ENCODE data around the gene FIG4.
A peak's percentile ranks its signal among the peaks of the same experiment; 100 is the strongest.

FIG4 gene

GRCh38 chr6:109801794-109802193 lies 110.7 kb downstream of the FIG4 start:
- DNase-seq, result peak; percentile 85
- Histone ChIP-seq H2BK5ac (ENCODE audit: low read length) (no peak overlapping the region), H3K56ac (ENCODE audit: low read length) (no peak overlapping the region), H3K27ac (ENCODE audit: low read depth, low read length) (no peak overlapping the region), H3K4ac (ENCODE audit: low read depth, low read length) (no peak overlapping the region), H3K79me2 (ENCODE audit: control insufficient read depth, insufficient read depth, low read length) (no peaks in the 10 kb centered on the region), H4K8ac (ENCODE audit: low read depth, low read length) (no peak overlapping the region), H3K9ac (ENCODE audit: low read length) (no peak overlapping the region), H2BK15ac (replicated peaks; ENCODE audit: low read depth) (no peak overlapping the region), H3K4me1 (ENCODE audit: control insufficient read depth, low read depth, low read length) (peaks cover 1% of the 10 kb centered on the region), H3K4me3 (ENCODE audit: low read length) (no peak overlapping the region), H2AK5ac (ENCODE audit: low read length) (no peak overlapping the region), H2BK120ac (ENCODE audit: low read depth, low read length) (no peak overlapping the region), H3K23ac (ENCODE audit: low read length) (no peak overlapping the region), H3K4me2 (ENCODE audit: low read length) (no peak overlapping the region), H3K36me3 (ENCODE audit: control insufficient read depth, insufficient read depth, low read length) (no peaks in the 10 kb centered on the region), H3K79me1 (ENCODE audit: low read length) (no peaks in the 10 kb centered on the region), H3K27me3 (ENCODE audit: insufficient read depth, low read length, poor library complexity) (no peaks in the 10 kb centered on the region), H3K18ac (ENCODE audit: low read length) (no peak overlapping the region), H4K5ac (ENCODE audit: low read length) (no peak overlapping the region)
- no CpG with 5 or more reads among the region's 2 CpGs for WGBS (ENCODE audit: extremely low coverage, insufficient coverage, low lambda C conversion rate)

DNA sequence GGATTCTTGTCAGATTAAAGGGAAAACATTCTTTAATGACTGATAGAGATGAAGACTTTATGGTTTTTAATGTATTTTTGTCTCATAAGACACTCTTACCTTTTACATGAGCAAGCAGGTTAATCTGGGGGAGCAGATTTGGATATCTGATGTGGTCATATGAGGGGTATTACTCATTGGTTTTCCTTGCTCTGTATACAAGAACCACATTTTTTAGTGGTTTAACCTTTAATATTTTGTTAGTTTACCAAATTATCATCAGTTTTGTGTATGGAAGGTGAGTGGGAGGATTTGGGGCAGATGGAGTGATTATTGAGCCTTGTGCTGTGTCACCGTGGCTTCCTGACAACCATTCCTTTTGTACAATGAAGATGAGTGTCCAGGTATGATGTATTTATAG lies 112.9 kb downstream of the FIG4 start:
- no peaks in the 10 kb centered on the region for H3K27me3 ChIP-seq (ENCODE audit: insufficient read depth, low read length, poor library complexity)
- H3K18ac ChIP-seq (ENCODE audit: low read length), result no peak overlapping the region
- H2BK15ac ChIP-seq (replicated peaks; ENCODE audit: low read depth), result no peak overlapping the region
- no peak overlapping the region for H3K4me3 ChIP-seq (ENCODE audit: low read length)
- H3K23ac ChIP-seq (ENCODE audit: low read length), result no peak overlapping the region
- H2BK120ac ChIP-seq (ENCODE audit: low read depth, low read length), result no peak overlapping the region
- H3K4ac ChIP-seq (ENCODE audit: low read depth, low read length), result no peak overlapping the region
- no peak overlapping the region for H2BK5ac ChIP-seq (ENCODE audit: low read length)
- WGBS (ENCODE audit: extremely low coverage, insufficient coverage, low lambda C conversion rate), result no CpG with 5 or more reads among the region's 1 CpG
- H3K27ac ChIP-seq (ENCODE audit: low read depth, low read length), result no peak overlapping the region
- no peak overlapping the region for H2AK5ac ChIP-seq (ENCODE audit: low read length)
- H3K79me1 ChIP-seq (ENCODE audit: low read length), result no peaks in the 10 kb centered on the region
- H3K4me1 ChIP-seq (ENCODE audit: control insufficient read depth, low read depth, low read length), result peaks cover 1% of the 10 kb centered on the region
- no peaks in the 10 kb centered on the region for H3K79me2 ChIP-seq (ENCODE audit: control insufficient read depth, insufficient read depth, low read length)
- no peak overlapping the region for H4K8ac ChIP-seq (ENCODE audit: low read depth, low read length)
- H3K36me3 ChIP-seq (ENCODE audit: control insufficient read depth, insufficient read depth, low read length), result no peaks in the 10 kb centered on the region
- H3K4me2 ChIP-seq (ENCODE audit: low read length), result no peak overlapping the region
- no peak overlapping the region for H3K56ac ChIP-seq (ENCODE audit: low read length)
- H3K9ac ChIP-seq (ENCODE audit: low read length), result no peak overlapping the region
- H4K5ac ChIP-seq (ENCODE audit: low read length), result no peak overlapping the region
- DNase-seq, result no peak

DNA sequence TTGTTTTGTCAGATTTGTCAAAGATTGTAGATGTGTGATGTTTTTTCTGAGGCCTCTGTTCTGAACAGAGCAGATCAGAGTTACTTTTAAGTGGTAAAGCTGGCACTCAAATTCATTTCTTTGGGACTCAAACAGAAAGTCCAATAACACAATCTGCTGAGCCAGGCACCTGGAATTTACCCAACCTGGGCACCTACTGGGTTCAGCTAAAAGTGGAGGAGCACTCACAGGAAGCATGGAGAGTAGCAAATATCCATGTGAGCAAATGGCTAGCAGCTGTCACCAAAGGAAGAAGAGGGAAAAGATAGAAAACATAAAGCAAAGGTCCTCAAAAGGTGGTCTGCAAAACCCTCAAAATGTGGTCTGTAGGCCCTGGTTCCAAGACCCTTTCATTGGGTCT lies 116.8 kb downstream of the FIG4 start:
- Histone ChIP-seq H3K4me3 (ENCODE audit: low read length) (no peak overlapping the region), H3K4ac (ENCODE audit: low read depth, low read length) (no peak overlapping the region), H4K5ac (ENCODE audit: low read length) (no peak overlapping the region), H2BK15ac (replicated peaks; ENCODE audit: low read depth) (no peak overlapping the region), H3K79me1 (ENCODE audit: low read length) (no peaks in the 10 kb centered on the region), H3K9ac (ENCODE audit: low read length) (no peak overlapping the region), H3K18ac (ENCODE audit: low read length) (no peak overlapping the region), H3K27ac (ENCODE audit: low read depth, low read length) (no peak overlapping the region), H3K4me1 (ENCODE audit: control insufficient read depth, low read depth, low read length) (no peaks in the 10 kb centered on the region), H3K4me2 (ENCODE audit: low read length) (no peak overlapping the region), H2BK5ac (ENCODE audit: low read length) (no peak overlapping the region), H3K79me2 (ENCODE audit: control insufficient read depth, insufficient read depth, low read length) (no peaks in the 10 kb centered on the region), H3K27me3 (ENCODE audit: insufficient read depth, low read length, poor library complexity) (no peaks in the 10 kb centered on the region), H2AK5ac (ENCODE audit: low read length) (no peak overlapping the region), H3K23ac (ENCODE audit: low read length) (no peak overlapping the region), H4K8ac (ENCODE audit: low read depth, low read length) (no peak overlapping the region), H3K36me3 (ENCODE audit: control insufficient read depth, insufficient read depth, low read length) (no peaks in the 10 kb centered on the region), H2BK120ac (ENCODE audit: low read depth, low read length) (no peak overlapping the region), H3K56ac (ENCODE audit: low read length) (no peak overlapping the region)
- DNase-seq, result no peak

- H3K56ac ChIP-seq (ENCODE audit: low read length), result no peak overlapping the region
- H2BK120ac ChIP-seq (ENCODE audit: low read depth, low read length), result no peak overlapping the region
- H3K18ac ChIP-seq (ENCODE audit: low read length), result no peak overlapping the region
- DNase-seq, result no peak
- H2BK5ac ChIP-seq (ENCODE audit: low read length), result no peak overlapping the region
- no peak overlapping the region for H3K4ac ChIP-seq (ENCODE audit: low read depth, low read length)
- H4K5ac ChIP-seq (ENCODE audit: low read length), result no peak overlapping the region
- no peaks in the 10 kb centered on the region for H3K79me1 ChIP-seq (ENCODE audit: low read length)
- no peak overlapping the region for H3K9ac ChIP-seq (ENCODE audit: low read length)
- no peak overlapping the region for H3K4me2 ChIP-seq (ENCODE audit: low read length)
- no peaks in the 10 kb centered on the region for H3K4me1 ChIP-seq (ENCODE audit: control insufficient read depth, low read depth, low read length)
- H3K79me2 ChIP-seq (ENCODE audit: control insufficient read depth, insufficient read depth, low read length), result no peaks in the 10 kb centered on the region
- WGBS (ENCODE audit: extremely low coverage, insufficient coverage, low lambda C conversion rate), result no CpG with 5 or more reads among the region's 1 CpG
- no peak overlapping the region for H3K23ac ChIP-seq (ENCODE audit: low read length)
- H3K27ac ChIP-seq (ENCODE audit: low read depth, low read length), result no peak overlapping the region
- H3K36me3 ChIP-seq (ENCODE audit: control insufficient read depth, insufficient read depth, low read length), result no peaks in the 10 kb centered on the region
- no peak overlapping the region for H2AK5ac ChIP-seq (ENCODE audit: low read length)
- no peak overlapping the region for H3K4me3 ChIP-seq (ENCODE audit: low read length)
- H2BK15ac ChIP-seq (replicated peaks; ENCODE audit: low read depth), result no peak overlapping the region
- no peak overlapping the region for H4K8ac ChIP-seq (ENCODE audit: low read depth, low read length)
- H3K27me3 ChIP-seq (ENCODE audit: insufficient read depth, low read length, poor library complexity), result no peaks in the 10 kb centered on the region
Measured at GRCh38 chr6:109808837-109809236, 117.7 kb downstream of the FIG4 start.

- Histone ChIP-seq H3K18ac (ENCODE audit: low read length) (no peak overlapping the region), H3K4ac (ENCODE audit: low read depth, low read length) (no peak overlapping the region), H3K36me3 (ENCODE audit: control insufficient read depth, insufficient read depth, low read length) (no peaks in the 10 kb centered on the region), H3K4me2 (ENCODE audit: low read length) (no peak overlapping the region), H3K4me3 (ENCODE audit: low read length) (no peak overlapping the region), H2AK5ac (ENCODE audit: low read length) (no peak overlapping the region), H4K5ac (ENCODE audit: low read length) (no peak overlapping the region), H3K27me3 (ENCODE audit: insufficient read depth, low read length, poor library complexity) (no peaks in the 10 kb centered on the region), H4K8ac (ENCODE audit: low read depth, low read length) (no peak overlapping the region), H2BK15ac (replicated peaks; ENCODE audit: low read depth) (no peak overlapping the region), H2BK5ac (ENCODE audit: low read length) (no peak overlapping the region), H3K23ac (ENCODE audit: low read length) (no peak overlapping the region), H3K4me1 (ENCODE audit: control insufficient read depth, low read depth, low read length) (no peaks in the 10 kb centered on the region), H3K79me1 (ENCODE audit: low read length) (no peaks in the 10 kb centered on the region), H3K79me2 (ENCODE audit: control insufficient read depth, insufficient read depth, low read length) (no peaks in the 10 kb centered on the region), H2BK120ac (ENCODE audit: low read depth, low read length) (no peak overlapping the region), H3K56ac (ENCODE audit: low read length) (no peak overlapping the region), H3K9ac (ENCODE audit: low read length) (no peak overlapping the region), H3K27ac (ENCODE audit: low read depth, low read length) (no peak overlapping the region)
- no peak for DNase-seq
- no CpG with 5 or more reads among the region's 4 CpGs for WGBS (ENCODE audit: extremely low coverage, insufficient coverage, low lambda C conversion rate)
Measured at GRCh38 chr6:109815054-109815453, 124.0 kb downstream of the FIG4 start.

DNA sequence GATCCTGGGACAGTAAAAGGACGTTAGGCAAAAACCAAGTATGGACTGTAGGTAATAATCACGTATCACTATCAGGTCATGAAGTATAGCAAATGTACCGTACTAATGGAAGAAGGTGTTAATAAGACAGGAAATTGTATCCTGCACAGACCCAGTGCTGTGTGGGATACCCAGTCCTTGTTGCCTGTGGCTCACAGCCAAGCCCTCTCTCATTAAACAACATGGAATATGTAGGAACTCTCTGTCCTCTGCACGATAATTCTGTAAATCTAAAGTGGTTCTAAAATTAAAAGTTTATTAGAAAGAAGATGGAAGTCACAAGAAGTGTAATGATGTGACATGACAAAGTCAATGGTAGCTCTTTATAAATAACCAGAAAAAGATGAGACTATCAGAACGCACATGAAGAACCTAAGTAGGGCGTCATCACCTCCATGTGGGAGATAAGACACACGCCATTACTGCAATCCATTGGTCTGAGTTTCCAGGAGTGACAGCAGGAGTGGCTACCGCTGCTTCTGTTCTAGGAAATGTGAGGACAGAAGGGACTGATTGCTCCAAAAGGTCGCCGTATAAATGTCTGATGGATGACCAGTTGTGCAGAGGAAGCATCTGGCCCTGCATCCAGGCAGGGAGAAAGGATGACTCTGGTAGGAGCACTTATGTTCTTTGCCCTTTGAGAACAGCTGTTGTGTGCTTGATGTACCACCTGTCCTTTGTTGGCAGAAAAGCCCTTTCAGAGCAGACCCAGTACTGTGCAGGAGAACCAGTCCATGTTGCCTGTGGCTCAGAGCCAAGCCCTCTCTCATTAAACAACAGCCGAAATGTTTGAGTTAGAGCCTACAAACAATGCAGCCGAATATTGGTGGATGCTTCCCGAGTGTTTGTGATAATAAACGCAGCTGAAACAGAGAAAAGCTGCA lies 125.6 kb downstream of the FIG4 start:
- Histone ChIP-seq H2AK5ac (ENCODE audit: low read length) (no peak overlapping the region), H4K5ac (ENCODE audit: low read length) (no peak overlapping the region), H2BK120ac (ENCODE audit: low read depth, low read length) (no peak overlapping the region), H3K27ac (ENCODE audit: low read depth, low read length) (no peak overlapping the region), H3K56ac (ENCODE audit: low read length) (no peak overlapping the region), H2BK15ac (replicated peaks; ENCODE audit: low read depth) (no peak overlapping the region), H3K4me2 (ENCODE audit: low read length) (no peak overlapping the region), H3K4me3 (ENCODE audit: low read length) (no peak overlapping the region), H3K18ac (ENCODE audit: low read length) (no peak overlapping the region), H2BK5ac (ENCODE audit: low read length) (no peak overlapping the region), H4K8ac (ENCODE audit: low read depth, low read length) (no peak overlapping the region), H3K79me1 (ENCODE audit: low read length) (no peaks in the 10 kb centered on the region), H3K23ac (ENCODE audit: low read length) (no peak overlapping the region), H3K4ac (ENCODE audit: low read depth, low read length) (no peak overlapping the region), H3K4me1 (ENCODE audit: control insufficient read depth, low read depth, low read length) (no peaks in the 10 kb centered on the region), H3K36me3 (ENCODE audit: control insufficient read depth, insufficient read depth, low read length) (no peaks in the 10 kb centered on the region), H3K79me2 (ENCODE audit: control insufficient read depth, insufficient read depth, low read length) (no peaks in the 10 kb centered on the region), H3K27me3 (ENCODE audit: insufficient read depth, low read length, poor library complexity) (no peaks in the 10 kb centered on the region), H3K9ac (ENCODE audit: low read length) (no peak overlapping the region)
- no CpG with 5 or more reads among the region's 14 CpGs for WGBS (ENCODE audit: extremely low coverage, insufficient coverage, low lambda C conversion rate)
- DNase-seq, result no peak
